ENCODE measurements around the gene AASDH. TPM values are rescaled to one million over a fixed set of nuclear protein-coding genes. Genes with fewer than 3 reads are reported as not detected.

AASDH gene
- total and polyA plus RNA-seq, 7 donors, result 2.1 to 6.9 (median 5.6) TPM

GRCh38 chr4:56308384-56308783 is 78.9 kb downstream of the AASDH start:
- intact Hi-C loops (cut with DNase I), result no loop called here
- ATAC-seq, result no peak
- 94 to 98% (median 95%) methylated on average over 4 of the region's 4 CpGs for WGBS, 3 donors

DNA sequence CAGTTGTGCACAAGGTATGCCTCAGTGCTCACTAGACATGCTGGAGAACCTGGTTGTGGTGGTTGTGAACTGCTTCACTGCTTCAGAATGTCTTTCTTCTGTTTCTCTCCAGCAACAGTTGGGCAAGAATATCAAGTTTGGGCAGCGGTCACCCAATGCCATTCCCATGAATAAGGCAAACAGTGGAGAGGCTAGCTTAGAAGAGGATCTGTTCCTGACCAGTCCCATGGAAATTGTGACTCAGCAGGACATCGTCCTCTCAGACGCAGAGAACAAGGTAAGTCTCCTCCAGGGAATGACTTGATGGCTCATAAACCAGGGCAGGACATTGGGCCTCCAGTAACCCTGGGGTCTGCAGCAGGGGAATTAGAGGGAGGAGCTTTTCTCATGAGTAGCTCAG is 79.9 kb downstream of the AASDH start:
- intact Hi-C loops (cut with DNase I), result no loop called here
- H3K9me3 ChIP-seq, result no peaks in the 10 kb centered on the region
- ATAC-seq (no peak), DNase-seq (no peak)
- H3K27me3 ChIP-seq (ENCODE audit: insufficient read depth in 3 of 3, low read length in 2 of 3), result no peaks in the 10 kb centered on the region
- 76 to 85% (median 79%) methylated on average over 3 of the region's 3 CpGs for WGBS, 3 donors
- no peaks in the 10 kb centered on the region for H3K36me3 ChIP-seq (ENCODE audit: insufficient read depth in 1 of 2, low read depth in 1 of 2)
- no peaks in the 10 kb centered on the region for H3K4me1 ChIP-seq
- TF ChIP-seq, protein P1, sequence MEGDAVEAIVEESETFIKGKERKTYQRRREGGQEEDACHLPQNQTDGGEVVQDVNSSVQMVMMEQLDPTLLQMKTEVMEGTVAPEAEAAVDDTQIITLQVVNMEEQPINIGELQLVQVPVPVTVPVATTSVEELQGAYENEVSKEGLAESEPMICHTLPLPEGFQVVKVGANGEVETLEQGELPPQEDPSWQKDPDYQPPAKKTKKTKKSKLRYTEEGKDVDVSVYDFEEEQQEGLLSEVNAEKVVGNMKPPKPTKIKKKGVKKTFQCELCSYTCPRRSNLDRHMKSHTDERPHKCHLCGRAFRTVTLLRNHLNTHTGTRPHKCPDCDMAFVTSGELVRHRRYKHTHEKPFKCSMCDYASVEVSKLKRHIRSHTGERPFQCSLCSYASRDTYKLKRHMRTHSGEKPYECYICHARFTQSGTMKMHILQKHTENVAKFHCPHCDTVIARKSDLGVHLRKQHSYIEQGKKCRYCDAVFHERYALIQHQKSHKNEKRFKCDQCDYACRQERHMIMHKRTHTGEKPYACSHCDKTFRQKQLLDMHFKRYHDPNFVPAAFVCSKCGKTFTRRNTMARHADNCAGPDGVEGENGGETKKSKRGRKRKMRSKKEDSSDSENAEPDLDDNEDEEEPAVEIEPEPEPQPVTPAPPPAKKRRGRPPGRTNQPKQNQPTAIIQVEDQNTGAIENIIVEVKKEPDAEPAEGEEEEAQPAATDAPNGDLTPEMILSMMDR (IDR thresholded peaks at IDR 0.05), result no peak
- H3K27ac ChIP-seq, result no peak overlapping the region
- H3K4me3 ChIP-seq, result no peak overlapping the region

More at GRCh38 chr4:56308384-56308783, 78.9 kb downstream of the AASDH start:
- Histone ChIP-seq H3K27ac (no peak overlapping the region), H3K9me3 (no peaks in the 10 kb centered on the region), H3K27me3 (ENCODE audit: insufficient read depth in 3 of 3, low read length in 2 of 3) (no peaks in the 10 kb centered on the region), H3K4me3 (no peak overlapping the region), H3K4me1 (no peaks in the 10 kb centered on the region), H3K36me3 (ENCODE audit: insufficient read depth in 1 of 2, low read depth in 1 of 2) (no peaks in the 10 kb centered on the region)
- no peak for DNase-seq
- TF ChIP-seq, protein P1 (IDR thresholded peaks at IDR 0.05), result no peak

DNA sequence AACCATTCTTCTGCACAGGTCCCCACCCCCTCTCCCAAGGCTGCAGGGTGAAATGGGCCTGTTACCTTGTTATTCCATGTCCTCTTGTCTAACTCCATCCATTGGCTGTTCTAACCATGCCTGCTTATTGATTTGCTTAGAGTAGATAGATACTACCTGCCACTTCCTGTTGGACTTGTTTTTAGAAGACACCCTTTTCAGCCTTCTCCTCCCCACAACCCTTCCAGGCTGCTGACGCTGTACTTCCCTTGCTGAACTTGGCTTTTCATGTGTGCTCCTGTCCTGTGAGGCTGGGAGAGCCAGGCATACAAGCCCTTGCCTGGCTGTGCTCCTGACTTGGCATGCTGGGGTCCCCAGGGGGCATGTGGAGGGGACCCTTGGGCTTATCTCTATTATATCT is 81.9 kb downstream of the AASDH start:
- H3K4me1 ChIP-seq, result no peaks in the 10 kb centered on the region
- H3K27me3 ChIP-seq (ENCODE audit: insufficient read depth in 3 of 3, low read length in 2 of 3), result no peaks in the 10 kb centered on the region
- WGBS, 3 donors, result 81 to 88% (median 84%) methylated on average over 1 of the region's 1 CpG
- ATAC-seq (no peak), DNase-seq (no peak)
- H3K4me3 ChIP-seq, result no peak overlapping the region
- intact Hi-C loops (cut with DNase I), result no loop called here
- TF ChIP-seq, protein P1 (IDR thresholded peaks at IDR 0.05), result no peak
- H3K27ac ChIP-seq, result no peak overlapping the region
- no peaks in the 10 kb centered on the region for H3K9me3 ChIP-seq
- no peaks in the 10 kb centered on the region for H3K36me3 ChIP-seq (ENCODE audit: insufficient read depth in 1 of 2, low read depth in 1 of 2)

DNA sequence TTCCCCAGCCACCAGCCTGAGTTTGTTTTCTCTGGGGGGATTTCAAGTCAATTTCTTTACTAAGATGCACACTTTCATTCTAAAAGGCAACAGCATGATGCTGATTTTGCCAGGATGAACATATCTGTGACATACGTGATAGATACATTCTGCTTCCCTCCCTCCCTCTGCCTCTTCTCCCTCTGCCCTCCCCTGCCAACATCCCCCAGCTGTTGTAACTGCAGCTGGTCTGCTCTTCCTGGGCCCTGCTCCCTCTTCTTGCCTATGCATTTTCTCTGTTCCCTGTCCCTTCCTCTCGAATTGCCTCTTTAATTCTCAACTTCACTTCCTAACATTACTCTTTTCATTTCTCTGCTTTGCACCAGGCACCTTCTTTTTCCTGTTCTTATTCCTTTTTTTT is 83.4 kb downstream of the AASDH start:
- DNase-seq, result no peak
- intact Hi-C loops (cut with DNase I), result loop anchor here in 1 of 2 donors (5.0 kb wide), 1 partner anchor 357 kb away; the partner anchor contains the start of gene CEP135
- Histone ChIP-seq H3K9me3 (no peaks in the 10 kb centered on the region), H3K27ac (no peak overlapping the region), H3K36me3 (ENCODE audit: insufficient read depth in 1 of 2, low read depth in 1 of 2) (no peaks in the 10 kb centered on the region), H3K4me3 (no peak overlapping the region), H3K27me3 (ENCODE audit: insufficient read depth in 3 of 3, low read length in 2 of 3) (no peaks in the 10 kb centered on the region), H3K4me1 (no peaks in the 10 kb centered on the region)
- TF ChIP-seq, protein P1 (IDR thresholded peaks at IDR 0.05), result no peak
- no peak for ATAC-seq
- WGBS, 3 donors, result 29 to 45% (median 37%) methylated on average over 2 of the region's 2 CpGs

GRCh38 chr4:56302760-56303159 is 84.5 kb downstream of the AASDH start:
- Histone ChIP-seq H3K27me3 (ENCODE audit: insufficient read depth in 3 of 3, low read length in 2 of 3) (no peaks in the 10 kb centered on the region), H3K4me1 (no peaks in the 10 kb centered on the region), H3K27ac (no peak overlapping the region), H3K4me3 (no peak overlapping the region), H3K9me3 (no peaks in the 10 kb centered on the region), H3K36me3 (ENCODE audit: insufficient read depth in 1 of 2, low read depth in 1 of 2) (no peaks in the 10 kb centered on the region)
- TF ChIP-seq, protein P1 (IDR thresholded peaks at IDR 0.05), result no peak
- DNase-seq (no peak), ATAC-seq (no peak)
- 34 to 58% (median 40%) methylated on average over 3 of the region's 3 CpGs for WGBS, 3 donors
- intact Hi-C loops (cut with DNase I), result loop anchor here in 1 of 2 donors (5.0 kb wide), 1 partner anchor 355 kb away; the partner anchor contains the start of gene CEP135

Measured in psoas muscle (tissue), 8 donors.